ENCODE data around the gene RMND1. TPM values are rescaled to one million over a fixed set of nuclear protein-coding genes. Genes with fewer than 3 reads are reported as not detected.

RMND1 gene
- total RNA-seq, 1 experiment from 2014 or later: 39.1 TPM

DNA sequence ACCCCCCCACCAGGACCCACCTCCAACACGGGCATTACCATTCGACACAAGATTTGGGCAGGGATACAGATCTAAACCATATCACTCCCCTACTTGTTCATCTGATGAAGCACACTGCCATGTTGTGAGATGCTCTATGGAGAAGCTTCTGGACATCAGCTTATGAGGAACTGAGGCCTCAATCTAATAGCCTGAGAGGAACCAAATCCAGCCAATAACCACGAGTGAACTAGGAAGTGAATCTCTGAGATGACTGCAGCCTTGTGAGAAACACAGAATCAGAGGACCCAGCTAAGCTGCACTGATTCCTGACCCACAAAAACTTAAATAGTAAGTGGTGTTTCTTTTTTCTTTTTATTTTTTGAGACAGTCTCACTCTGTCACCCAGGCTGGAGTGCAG is 39.0 kb downstream of the RMND1 start:
- H3K36me3 Mint-ChIP-seq (ENCODE audit: insufficient read depth, unreplicated experiment): peaks cover 75% of the 10 kb centered on the region

DNA sequence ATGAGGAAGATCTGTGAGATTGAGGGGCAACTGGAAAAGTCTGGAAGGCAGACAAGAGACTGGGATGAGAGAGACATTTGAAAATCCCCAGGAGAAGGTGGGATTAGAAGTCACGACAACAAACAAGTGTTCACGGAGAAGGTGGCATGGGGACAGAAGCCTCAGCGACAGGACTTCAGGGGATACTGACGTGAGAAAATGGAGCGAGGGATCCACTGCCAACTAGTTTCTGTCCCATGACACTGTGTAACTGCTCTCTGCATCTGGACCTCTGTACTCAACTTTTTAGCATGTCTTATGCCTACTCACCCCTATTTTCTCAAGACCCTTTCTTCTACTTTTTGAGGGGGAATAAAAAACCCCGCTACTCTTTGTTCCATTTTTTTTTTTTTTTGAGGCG is 42.2 kb downstream of the RMND1 start:
- Mint-ChIP-seq H3K36me3 (ENCODE audit: insufficient read depth, unreplicated experiment) (peaks cover 82% of the 10 kb centered on the region), H3K4me1 (ENCODE audit: low read depth, unreplicated experiment) (no peaks in the 10 kb centered on the region), H3K27ac (ENCODE audit: unreplicated experiment) (no peak overlapping the region), H3K27me3 (ENCODE audit: insufficient read depth, unreplicated experiment) (no peaks in the 10 kb centered on the region), H3K4me3 (ENCODE audit: unreplicated experiment) (no peak overlapping the region), H3K9me3 (ENCODE audit: unreplicated experiment) (no peaks in the 10 kb centered on the region)
- H3K36me3 ChIP-seq (ENCODE audit: control insufficient read depth, insufficient read depth, low read length): peaks cover 3% of the 10 kb centered on the region; the same call in 1 of the 2 replicates
- DNase-seq: no peak
- ChIA-PET POLR2A (no interaction called here), CTCF (no interaction called here)
- no TSS peak for BruUV-seq (replicated peaks)
- H3K27me3 ChIP-seq (replicated peaks; ENCODE audit: control insufficient read depth, insufficient read depth, low read length): no peaks in the 10 kb centered on the region
- no peaks in the 10 kb centered on the region for H3K9me3 ChIP-seq
- TF ChIP-seq, protein P1, sequence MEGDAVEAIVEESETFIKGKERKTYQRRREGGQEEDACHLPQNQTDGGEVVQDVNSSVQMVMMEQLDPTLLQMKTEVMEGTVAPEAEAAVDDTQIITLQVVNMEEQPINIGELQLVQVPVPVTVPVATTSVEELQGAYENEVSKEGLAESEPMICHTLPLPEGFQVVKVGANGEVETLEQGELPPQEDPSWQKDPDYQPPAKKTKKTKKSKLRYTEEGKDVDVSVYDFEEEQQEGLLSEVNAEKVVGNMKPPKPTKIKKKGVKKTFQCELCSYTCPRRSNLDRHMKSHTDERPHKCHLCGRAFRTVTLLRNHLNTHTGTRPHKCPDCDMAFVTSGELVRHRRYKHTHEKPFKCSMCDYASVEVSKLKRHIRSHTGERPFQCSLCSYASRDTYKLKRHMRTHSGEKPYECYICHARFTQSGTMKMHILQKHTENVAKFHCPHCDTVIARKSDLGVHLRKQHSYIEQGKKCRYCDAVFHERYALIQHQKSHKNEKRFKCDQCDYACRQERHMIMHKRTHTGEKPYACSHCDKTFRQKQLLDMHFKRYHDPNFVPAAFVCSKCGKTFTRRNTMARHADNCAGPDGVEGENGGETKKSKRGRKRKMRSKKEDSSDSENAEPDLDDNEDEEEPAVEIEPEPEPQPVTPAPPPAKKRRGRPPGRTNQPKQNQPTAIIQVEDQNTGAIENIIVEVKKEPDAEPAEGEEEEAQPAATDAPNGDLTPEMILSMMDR (IDR thresholded peaks at IDR 0.05; ENCODE audit: insufficient read depth in 1 of 2, low read depth in 1 of 2, low read length in 1 of 2, severe bottlenecking in 1 of 2, unreplicated experiment in 1 of 2): no peak
- H3K4me1 ChIP-seq: no peaks in the 10 kb centered on the region
- intact Hi-C loops (cut with micrococcal nuclease; ENCODE audit: unreplicated experiment): no loop called here
- H3K4me3 ChIP-seq (ENCODE audit: low read depth, low read length): no peak overlapping the region

More for the DNA sequence above, 39.0 kb downstream of the RMND1 start:
- DNase-seq: no peak
- intact Hi-C loops (cut with micrococcal nuclease; ENCODE audit: unreplicated experiment): no loop called here
- no peaks in the 10 kb centered on the region for H3K9me3 Mint-ChIP-seq (ENCODE audit: unreplicated experiment)
- H3K4me1 Mint-ChIP-seq (ENCODE audit: low read depth, unreplicated experiment): no peaks in the 10 kb centered on the region
- Histone ChIP-seq H3K9me3 (no peaks in the 10 kb centered on the region), H3K4me1 (no peaks in the 10 kb centered on the region), H3K4me3 (ENCODE audit: low read depth, low read length) (no peak overlapping the region), H3K36me3 (ENCODE audit: control insufficient read depth, insufficient read depth, low read length) (peaks cover 3% of the 10 kb centered on the region; the same call in 1 of the 2 replicates), H3K27me3 (replicated peaks; ENCODE audit: control insufficient read depth, insufficient read depth, low read length) (no peaks in the 10 kb centered on the region)
- H3K4me3 Mint-ChIP-seq (ENCODE audit: unreplicated experiment): no peak overlapping the region
- TF ChIP-seq, protein P1 (IDR thresholded peaks at IDR 0.05; ENCODE audit: insufficient read depth in 1 of 2, low read depth in 1 of 2, low read length in 1 of 2, severe bottlenecking in 1 of 2, unreplicated experiment in 1 of 2): no peak
- CTCF ChIA-PET: no interaction called here
- BruUV-seq (replicated peaks): no TSS peak
- H3K27me3 Mint-ChIP-seq (ENCODE audit: insufficient read depth, unreplicated experiment): no peaks in the 10 kb centered on the region
- no peak overlapping the region for H3K27ac Mint-ChIP-seq (ENCODE audit: unreplicated experiment)
- POLR2A ChIA-PET: no interaction called here

DNA sequence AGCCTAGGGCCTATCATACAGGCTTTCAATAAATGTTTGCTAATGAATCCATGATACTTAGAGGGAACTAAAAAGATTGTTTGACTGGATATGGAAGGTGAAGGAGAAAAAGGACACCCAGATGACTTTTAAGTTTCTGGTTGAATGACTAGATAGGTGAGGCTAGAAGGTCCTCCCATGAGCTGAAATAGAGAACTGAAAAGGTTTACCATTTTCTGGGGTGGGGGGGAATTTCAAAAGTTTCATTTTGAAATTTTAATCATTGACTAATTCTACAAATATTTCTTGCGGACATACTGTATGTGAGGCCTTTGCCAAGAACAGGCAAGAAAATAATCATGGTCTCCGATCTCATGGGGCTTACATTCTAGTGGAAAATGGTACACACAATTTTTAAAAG is 42.7 kb downstream of the RMND1 start:
- peaks cover 81% of the 10 kb centered on the region for H3K36me3 Mint-ChIP-seq (ENCODE audit: insufficient read depth, unreplicated experiment)
- POLR2A ChIA-PET: no interaction called here

More for the DNA sequence above, 42.7 kb downstream of the RMND1 start:
- no peaks in the 10 kb centered on the region for H3K27me3 Mint-ChIP-seq (ENCODE audit: insufficient read depth, unreplicated experiment)
- TF ChIP-seq, protein P1 (IDR thresholded peaks at IDR 0.05; ENCODE audit: insufficient read depth in 1 of 2, low read depth in 1 of 2, low read length in 1 of 2, severe bottlenecking in 1 of 2, unreplicated experiment in 1 of 2): no peak
- no peaks in the 10 kb centered on the region for H3K4me1 Mint-ChIP-seq (ENCODE audit: low read depth, unreplicated experiment)
- no TSS peak for BruUV-seq (replicated peaks)
- no peak overlapping the region for H3K4me3 ChIP-seq (ENCODE audit: low read depth, low read length)
- H3K27me3 ChIP-seq (replicated peaks; ENCODE audit: control insufficient read depth, insufficient read depth, low read length): no peaks in the 10 kb centered on the region
- peaks cover 3% of the 10 kb centered on the region; the same call in 1 of the 2 replicates for H3K36me3 ChIP-seq (ENCODE audit: control insufficient read depth, insufficient read depth, low read length)
- H3K9me3 Mint-ChIP-seq (ENCODE audit: unreplicated experiment): no peaks in the 10 kb centered on the region
- H3K9me3 ChIP-seq: no peaks in the 10 kb centered on the region
- no peaks in the 10 kb centered on the region for H3K4me1 ChIP-seq
- H3K27ac Mint-ChIP-seq (ENCODE audit: unreplicated experiment): no peak overlapping the region
- no peak overlapping the region for H3K4me3 Mint-ChIP-seq (ENCODE audit: unreplicated experiment)
- intact Hi-C loops (cut with micrococcal nuclease; ENCODE audit: unreplicated experiment): no loop called here
- DNase-seq: no peak
- CTCF ChIA-PET: no interaction called here

All from Caco-2 (cell line).